ENCODE data around the gene GLRX.

GLRX gene

GRCh38 chr5:95808686-95809413 is 13.7 kb downstream of the GLRX start:
- peak; percentile 61 for DNase-seq (ENCODE audit: low spot score)

- no peak for DNase-seq (ENCODE audit: low spot score)
These were observed 14.4 kb downstream of the GLRX start for GRCh38 chr5:95808013-95808685.

- DNase-seq (ENCODE audit: low spot score): no peak
These were observed 15.8 kb downstream of the GLRX start for GRCh38 chr5:95806687-95807086.

DNA sequence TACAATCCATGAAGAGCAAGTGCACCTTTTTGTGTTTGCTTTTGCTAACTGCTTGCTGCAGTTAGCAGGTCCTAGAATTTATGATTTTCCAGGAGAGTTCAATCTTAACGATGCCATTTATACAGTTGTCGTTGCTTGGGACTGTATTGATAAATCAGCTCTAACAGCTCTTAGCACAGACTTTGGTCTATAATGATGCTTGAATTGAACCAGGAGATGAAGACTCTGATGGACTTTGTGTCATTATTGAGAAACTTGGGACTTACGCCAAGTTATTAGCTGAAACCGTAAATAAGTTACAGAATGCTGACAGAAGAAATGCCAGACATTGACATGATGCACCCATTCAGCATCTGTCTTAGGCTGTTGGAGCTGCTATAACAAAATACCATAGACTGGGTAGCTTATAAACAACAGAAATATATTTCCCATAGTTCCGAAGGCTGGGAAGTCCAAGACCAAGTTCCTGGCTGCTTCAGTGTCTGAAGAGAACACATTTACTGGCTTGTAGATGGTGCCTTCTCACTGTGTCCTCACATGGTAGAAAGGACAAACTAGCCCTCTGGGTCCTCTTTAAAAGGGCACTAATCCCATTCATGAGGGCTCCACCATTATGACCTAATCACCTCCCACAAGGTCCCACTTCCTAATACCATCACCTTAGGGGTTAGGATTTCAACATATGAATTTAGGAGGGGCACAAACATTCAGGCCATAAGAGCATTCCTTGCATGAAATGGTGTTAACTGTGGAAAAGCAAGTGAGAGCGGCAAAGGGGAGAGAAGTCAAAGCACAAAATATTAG is 17.6 kb downstream of the GLRX start:
- DNase-seq (ENCODE audit: low spot score): no peak

DNA sequence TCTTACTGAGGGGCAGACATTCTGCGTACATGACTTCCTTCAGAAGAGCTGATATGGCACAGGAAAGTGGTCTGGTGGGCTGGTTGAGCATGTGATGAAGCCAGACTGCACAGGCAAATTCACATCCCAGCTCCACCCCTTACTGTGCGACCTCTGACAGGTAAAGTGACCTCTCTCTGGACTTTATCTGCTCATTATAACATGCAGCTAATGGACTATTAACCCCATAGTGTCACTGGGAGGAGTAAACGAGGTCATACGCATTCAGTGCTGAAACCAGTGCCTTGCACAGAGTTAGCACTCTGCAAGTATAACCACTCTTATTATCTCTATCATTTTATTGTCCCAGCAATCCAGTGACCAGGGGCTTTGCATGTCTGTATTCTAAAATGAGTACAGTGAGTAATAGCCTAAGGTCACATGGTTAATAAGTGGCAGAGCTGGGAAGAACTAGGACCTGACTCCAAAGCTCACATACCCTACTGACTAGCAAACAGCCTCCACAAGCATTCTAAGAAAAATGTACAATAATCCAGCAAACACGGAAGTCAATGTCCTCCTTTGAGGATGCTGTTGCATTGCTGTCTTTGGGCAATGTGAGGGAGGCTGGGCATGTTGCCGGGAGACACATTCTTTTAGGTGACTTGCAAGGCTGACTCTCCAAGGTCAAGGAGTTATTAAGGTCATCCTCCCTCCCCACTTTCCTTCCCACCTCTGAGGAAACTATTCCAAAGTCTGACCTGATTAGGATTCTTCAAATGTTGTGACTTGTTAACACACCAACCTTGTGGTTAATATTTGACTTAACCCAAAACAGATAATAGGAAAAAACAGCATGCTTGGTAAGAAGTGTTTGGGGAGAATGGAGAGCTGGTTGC is 19.0 kb downstream of the GLRX start:
- no peak for DNase-seq (ENCODE audit: low spot score)

GRCh38 chr5:95801961-95802360 is 20.6 kb downstream of the GLRX start:
- DNase-seq (ENCODE audit: low spot score): no peak

- DNase-seq (ENCODE audit: low spot score): no peak
These were observed 21.0 kb downstream of the GLRX start for GRCh38 chr5:95801532-95801931.

DNA sequence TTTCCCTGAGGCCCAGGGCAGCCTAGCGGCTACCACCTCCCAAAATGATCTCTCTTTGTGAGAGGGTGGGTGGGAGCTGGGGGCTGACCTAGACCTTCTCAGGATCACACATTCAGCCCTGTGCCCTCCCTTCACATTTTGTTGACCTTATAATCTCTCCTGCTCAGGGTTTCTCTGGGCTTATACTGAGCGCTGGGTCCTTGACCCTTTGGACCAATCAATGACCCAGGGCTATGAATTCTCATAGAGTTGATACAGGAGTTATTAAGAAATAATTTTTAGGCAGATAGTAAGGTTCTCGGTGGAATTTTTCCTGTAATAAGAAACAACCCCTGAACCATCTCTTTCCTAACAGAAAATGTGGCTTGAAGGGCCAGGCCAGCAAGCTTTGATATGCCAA is 22.0 kb downstream of the GLRX start:
- no peak for DNase-seq (ENCODE audit: low spot score)

DNA sequence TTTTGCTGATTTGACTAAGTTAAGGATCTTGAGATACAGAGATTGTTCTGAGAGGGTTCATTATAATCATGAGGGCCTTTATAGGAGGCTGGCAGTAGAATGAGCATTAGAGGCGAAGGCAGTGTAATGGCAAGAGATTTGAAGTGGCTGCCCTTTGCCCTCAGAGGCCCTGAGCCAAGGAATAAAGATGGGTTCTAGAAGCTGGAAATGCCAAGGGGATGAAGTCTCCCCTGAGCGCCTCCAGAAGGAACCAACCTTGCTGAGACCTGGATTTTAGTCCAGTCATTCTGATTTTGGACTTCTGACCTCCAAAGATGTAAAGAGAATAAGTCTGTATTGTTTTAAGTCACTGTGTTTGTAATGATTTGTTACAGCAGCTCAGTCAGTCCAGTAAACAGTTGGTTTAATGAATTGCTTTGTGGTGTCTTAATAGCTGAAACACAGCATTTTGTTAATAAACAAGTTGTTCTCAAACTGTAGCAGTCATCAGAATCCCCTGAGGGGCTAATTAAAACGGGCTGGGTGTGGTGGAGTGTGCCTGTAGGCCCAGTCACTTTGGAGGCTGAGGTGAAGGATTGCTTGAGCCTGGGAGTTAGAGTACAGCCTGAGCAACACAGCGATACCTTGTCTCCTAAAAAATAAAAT is 23.2 kb downstream of the GLRX start:
- DNase-seq (ENCODE audit: low spot score): no peak

DNA sequence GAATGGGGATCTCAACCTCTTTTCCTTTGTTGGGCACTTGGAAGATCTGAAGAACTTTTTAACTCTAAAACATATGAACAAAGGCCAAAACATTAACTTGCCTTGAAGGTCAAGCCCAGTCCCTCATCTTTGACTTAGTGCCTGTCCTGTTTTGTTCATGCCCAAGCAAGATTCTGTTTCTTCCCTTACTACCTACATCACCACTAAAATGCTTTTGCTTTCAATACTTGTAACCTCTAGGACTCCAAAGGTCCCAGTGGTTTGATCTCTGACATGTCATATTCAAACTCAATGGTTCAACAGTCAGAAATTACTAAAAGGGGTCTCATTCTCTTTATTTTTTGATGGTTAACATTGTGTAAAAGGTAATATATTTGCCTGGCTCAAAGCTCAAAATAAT is 24.0 kb downstream of the GLRX start:
- DNase-seq (ENCODE audit: low spot score): no peak

- no peak for DNase-seq (ENCODE audit: low spot score)
These were observed 24.5 kb downstream of the GLRX start for GRCh38 chr5:95798048-95798447.

GRCh38 chr5:95797301-95797700 is 25.2 kb downstream of the GLRX start:
- no peak for DNase-seq (ENCODE audit: low spot score)

DNA sequence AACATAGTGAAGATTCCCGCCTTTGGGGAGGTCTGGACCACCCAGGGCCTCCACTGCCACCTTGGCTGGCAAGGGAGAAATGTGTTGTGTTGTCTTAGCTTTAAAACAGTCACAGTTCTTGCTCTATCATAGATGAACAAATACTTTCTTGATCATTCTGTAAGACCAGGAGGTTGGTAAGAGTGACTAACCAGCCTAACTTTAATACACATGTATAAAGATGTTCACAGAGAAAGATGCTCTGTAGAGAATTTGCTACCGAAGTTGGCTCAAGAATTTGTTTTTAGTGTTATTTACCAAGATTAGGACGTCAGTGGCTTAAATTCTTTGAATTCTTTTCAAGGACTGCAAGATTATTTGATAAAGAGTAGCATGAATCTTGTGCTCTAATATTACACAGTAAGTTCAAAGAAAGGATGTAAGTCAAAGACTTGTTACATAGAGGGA is 28.4 kb downstream of the GLRX start:
- DNase-seq (ENCODE audit: low spot score): no peak

- no peak for DNase-seq (ENCODE audit: low spot score)
These were observed 30.8 kb downstream of the GLRX start for GRCh38 chr5:95791751-95792150.

GRCh38 chr5:95788493-95788892 is 34.0 kb downstream of the GLRX start:
- DNase-seq (ENCODE audit: low spot score): no peak

DNA sequence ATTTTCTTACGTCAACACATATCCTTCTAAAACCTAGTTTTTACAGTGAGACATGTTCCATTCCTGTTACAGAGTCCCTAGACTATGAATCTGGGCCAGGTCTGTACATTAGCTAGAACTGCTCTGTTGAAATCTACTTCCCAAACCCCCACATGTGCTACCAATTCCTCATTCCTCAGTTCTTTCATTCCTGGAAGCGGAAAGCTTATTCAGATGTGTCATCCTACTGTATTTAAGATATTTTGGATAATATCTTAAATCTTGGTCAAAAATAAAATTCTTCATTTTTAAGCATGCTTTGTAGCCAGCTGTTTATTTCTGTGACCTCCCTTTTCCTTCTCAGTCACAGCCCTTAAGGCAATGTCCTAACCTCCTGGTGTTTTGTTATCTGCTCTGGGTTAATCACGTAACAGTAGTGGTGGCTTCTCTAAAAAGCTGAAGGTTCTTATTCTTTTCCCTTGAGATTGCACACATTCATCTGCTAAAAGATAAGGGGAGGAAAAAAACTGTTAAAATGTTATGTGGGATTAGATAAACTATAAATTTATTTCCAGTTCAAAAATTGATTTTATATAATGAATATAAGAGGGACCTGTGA is 35.6 kb downstream of the GLRX start:
- no peak for DNase-seq (ENCODE audit: low spot score)

DNA sequence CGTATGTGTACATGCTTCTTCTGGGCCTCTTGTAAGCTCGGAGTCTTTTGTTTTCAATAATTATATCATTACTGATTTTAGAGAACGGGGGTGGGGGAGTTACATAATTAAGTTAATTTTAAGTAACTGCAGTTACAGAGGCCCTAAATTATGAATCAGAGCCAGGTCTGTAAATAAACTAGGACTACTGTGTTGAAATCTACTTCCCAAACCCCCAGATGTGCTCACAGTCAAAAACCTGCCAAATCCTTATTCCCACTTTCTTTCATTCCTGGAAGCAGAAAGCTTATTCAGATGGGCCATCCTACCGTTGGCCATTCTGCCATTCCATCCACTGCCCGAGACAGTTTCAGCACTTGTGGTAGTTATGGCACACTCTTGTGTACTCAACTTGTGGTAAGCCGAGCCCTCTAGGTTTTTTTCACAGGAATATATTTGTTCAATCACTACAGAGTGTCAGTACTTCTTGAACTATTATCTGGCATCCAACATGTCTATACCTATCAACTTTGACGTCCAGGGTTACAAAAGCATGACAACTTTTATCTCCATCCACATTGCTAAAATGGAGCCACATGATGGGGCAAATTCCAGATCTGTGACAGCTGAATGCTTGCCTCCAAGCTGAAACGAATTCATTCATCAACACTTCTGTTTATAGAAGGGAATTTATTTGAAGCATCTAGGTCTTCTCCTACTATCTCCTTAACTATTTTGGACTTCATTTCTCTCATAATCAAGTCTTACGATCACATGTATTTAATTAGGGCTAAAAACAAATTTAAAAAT is 37.8 kb downstream of the GLRX start:
- no peak for DNase-seq (ENCODE audit: low spot score)

DNA sequence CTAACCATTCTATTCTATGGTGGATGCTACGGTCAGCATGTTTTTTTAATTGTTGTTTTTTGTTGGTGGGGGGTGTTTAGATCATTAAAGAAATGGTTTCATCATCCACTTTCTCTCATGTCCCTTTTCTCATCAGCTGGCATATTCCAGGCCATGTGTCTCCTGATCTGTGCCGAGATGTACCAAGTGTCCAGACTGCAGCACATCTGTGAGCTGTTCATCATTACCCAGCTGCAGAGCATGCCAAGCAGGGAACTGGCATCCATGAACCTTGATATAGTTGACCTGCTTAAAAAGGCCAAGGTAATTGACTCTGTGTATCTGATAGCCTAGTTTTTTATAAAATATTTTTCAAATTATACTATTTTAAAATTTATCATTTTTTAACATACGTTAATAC is 38.9 kb downstream of the GLRX start:
- no peak for DNase-seq (ENCODE audit: low spot score)

DNA sequence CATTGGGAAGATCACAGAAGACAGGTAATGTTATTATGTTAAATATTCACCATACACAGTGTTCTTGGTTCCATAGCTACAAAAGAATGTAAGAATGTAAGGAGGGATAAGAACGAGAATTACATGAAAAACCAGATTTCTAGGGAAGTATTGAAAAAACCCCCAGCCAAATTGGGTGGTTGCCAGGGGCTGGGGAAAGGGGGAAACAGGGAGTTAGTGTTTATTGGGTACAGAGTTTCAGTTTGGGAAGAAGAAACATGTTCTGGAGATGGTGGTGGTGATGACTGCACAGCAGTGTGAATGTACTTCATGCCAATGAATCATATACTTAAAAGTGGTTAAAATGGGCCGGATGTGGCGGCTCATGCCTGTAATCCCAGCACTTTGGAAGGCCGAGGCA is 40.3 kb downstream of the GLRX start:
- no peak for DNase-seq (ENCODE audit: low spot score)

GRCh38 chr5:95781101-95781583 is 41.4 kb downstream of the GLRX start:
- DNase-seq (ENCODE audit: low spot score): peak; percentile 86

All from globus pallidus (tissue), 1 donor.